HCT116 (cell line): ENCODE results near the gene PRPF19.

Experiments used
- CTCF ChIP-seq, 3 experiments: fragments of 200-600 bp in 1 of 3; sonication (generic) in 1 of 3; IDR thresholded peaks in 2 of 3; conservative IDR thresholded peaks in 1 of 3; 2 replicates each; pipeline ENCODE4 v1.5.1; 2012 to 2017; ENCODE audit warnings: low read depth in 2 of 3, low read length in 2 of 3, antibody characterized with exemption in 1 of 3, borderline replicate concordance in 1 of 3, control low read depth in 1 of 3, mild to moderate bottlenecking in 1 of 3, mixed read lengths in 1 of 3, mixed run types in 1 of 3, moderate library complexity in 1 of 3; ENCODE audit not compliant: insufficient read depth in 1 of 3
- POLR2A ChIP-seq: IDR thresholded peaks from 2 replicates; pipeline ENCODE4 v1.7.0; 2011; ENCODE audit warnings: borderline replicate concordance; ENCODE audit not compliant: insufficient read depth, insufficient read length; ENCODE audit errors: extremely low read depth
- POLR2AphosphoS5 ChIP-seq: IDR thresholded peaks from 2 replicates; pipeline ENCODE4 v1.6.1; 2011; ENCODE audit warnings: mild to moderate bottlenecking, low read depth, low read length, moderate library complexity
- SIN3A ChIP-seq: IDR thresholded peaks from 2 replicates; pipeline ENCODE4 v1.6.1; 2012; ENCODE audit warnings: low read depth
- TF ChIP-seq, protein P1 (sequence below): IDR thresholded peaks from 2 replicates; pipeline ENCODE4 v1.6.1; 2012

GRCh38 chr11:60933416-60934123 is 27.2 kb upstream of the PRPF19 start:
- TF ChIP-seq POLR2AphosphoS5 (no peak), CTCF (IDR thresholded peaks at IDR 0.05 in 2 of 3, conservative IDR thresholded peaks at IDR 0.05 in 1 of 3; ENCODE audit: borderline replicate concordance in 1 of 3, insufficient read depth in 1 of 3, low read depth in 2 of 3, low read length in 2 of 3) (no peak), SIN3A (no peak), POLR2A (no peak)
- TF ChIP-seq, protein P1, sequence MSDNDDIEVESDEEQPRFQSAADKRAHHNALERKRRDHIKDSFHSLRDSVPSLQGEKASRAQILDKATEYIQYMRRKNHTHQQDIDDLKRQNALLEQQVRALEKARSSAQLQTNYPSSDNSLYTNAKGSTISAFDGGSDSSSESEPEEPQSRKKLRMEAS, result no peak
